HG03064 (cell line): ENCODE measurements around the gene FKBP9.
"Not testable (repeated sequence)": the region's sequence is repeated elsewhere in the genome, so short reads cannot be mapped to it uniquely, and the experiment has no call there.

ENCODE experiments used
- ATAC-seq: cut with Tn5 transposase; IDR thresholded peaks from one replicate; pipeline ENCODE4 v1.9.1; 2021; ENCODE audit warnings: low read depth; ENCODE audit not compliant: unreplicated experiment

Gene FKBP9

GRCh38 chr7:32957326-32958045 lies at the start of gene FKBP9:
Gene FKBP9, plus strand, starts transcription at chr7:32957440. Its CDS starts 134 bp downstream, at chr7:32957574.
- ATAC-seq, result peak; percentile 90

GRCh38 chr7:32910195-32910594 lies 47.0 kb upstream of the FKBP9 start:
- ATAC-seq, result no peak

- ATAC-seq, result no peak
Observed at GRCh38 chr7:32914184-32914583, 43.1 kb upstream of the FKBP9 start.

- no peak for ATAC-seq
Observed at GRCh38 chr7:32915041-32915536, 42.2 kb upstream of the FKBP9 start.

- ATAC-seq, result no peak
Observed at GRCh38 chr7:32916006-32916405, 41.2 kb upstream of the FKBP9 start.

GRCh38 chr7:32916994-32917393 lies 40.2 kb upstream of the FKBP9 start:
- not testable (repeated sequence) for ATAC-seq

- ATAC-seq, result no peak
Observed at GRCh38 chr7:32921896-32922295, 35.3 kb upstream of the FKBP9 start.

- no peak for ATAC-seq
Observed at GRCh38 chr7:32928785-32929298, 28.4 kb upstream of the FKBP9 start.

- ATAC-seq, result no peak
Observed at GRCh38 chr7:32929430-32930143, 27.7 kb upstream of the FKBP9 start.

- no peak for ATAC-seq
Observed at GRCh38 chr7:32930378-32930777, 26.9 kb upstream of the FKBP9 start.

GRCh38 chr7:32935558-32935957 lies 21.7 kb upstream of the FKBP9 start:
- ATAC-seq, result no peak

- ATAC-seq, result no peak
Observed at GRCh38 chr7:32936689-32937088, 20.6 kb upstream of the FKBP9 start.

GRCh38 chr7:32937344-32938174 lies 19.7 kb upstream of the FKBP9 start:
- ATAC-seq, result no peak

GRCh38 chr7:32941181-32941580 lies 16.1 kb upstream of the FKBP9 start:
- ATAC-seq, result no peak

GRCh38 chr7:32941681-32942414 lies 15.4 kb upstream of the FKBP9 start:
- ATAC-seq, result peak; percentile 34

GRCh38 chr7:32942415-32943251 lies 14.6 kb upstream of the FKBP9 start:
- peak; percentile 89 for ATAC-seq

GRCh38 chr7:32943252-32944030 lies 13.8 kb upstream of the FKBP9 start:
- no peak for ATAC-seq

- ATAC-seq, result no peak
Observed at GRCh38 chr7:32947420-32947983, 9.7 kb upstream of the FKBP9 start.
